Stimulated activated CD4-positive, alpha-beta T cell treated with anti-CD3 and anti-CD28 coated beads, Interleukin-15, amount 100 ng/mL, for 48 hours (primary cell): Measurements from ENCODE around the gene PSME1.
A peak's percentile ranks its signal among the peaks of the same experiment; 100 is the strongest.

ENCODE experiments used
- DNase-seq, 2 donors: peaks; one replicate each; pipeline ENCODE4 v3.0.0-alpha.2; 2020; ENCODE audit warnings: low read depth in 2 of 2

Gene PSME1

GRCh38 chr14:24130380-24130716 lies 5.6 kb upstream of the PSME1 start, which contains the start of gene FITM1:
Gene FITM1, plus strand, starts transcription at chr14:24130659. Its CDS starts 905 bp downstream, at chr14:24131564.
- no peak for DNase-seq

DNA sequence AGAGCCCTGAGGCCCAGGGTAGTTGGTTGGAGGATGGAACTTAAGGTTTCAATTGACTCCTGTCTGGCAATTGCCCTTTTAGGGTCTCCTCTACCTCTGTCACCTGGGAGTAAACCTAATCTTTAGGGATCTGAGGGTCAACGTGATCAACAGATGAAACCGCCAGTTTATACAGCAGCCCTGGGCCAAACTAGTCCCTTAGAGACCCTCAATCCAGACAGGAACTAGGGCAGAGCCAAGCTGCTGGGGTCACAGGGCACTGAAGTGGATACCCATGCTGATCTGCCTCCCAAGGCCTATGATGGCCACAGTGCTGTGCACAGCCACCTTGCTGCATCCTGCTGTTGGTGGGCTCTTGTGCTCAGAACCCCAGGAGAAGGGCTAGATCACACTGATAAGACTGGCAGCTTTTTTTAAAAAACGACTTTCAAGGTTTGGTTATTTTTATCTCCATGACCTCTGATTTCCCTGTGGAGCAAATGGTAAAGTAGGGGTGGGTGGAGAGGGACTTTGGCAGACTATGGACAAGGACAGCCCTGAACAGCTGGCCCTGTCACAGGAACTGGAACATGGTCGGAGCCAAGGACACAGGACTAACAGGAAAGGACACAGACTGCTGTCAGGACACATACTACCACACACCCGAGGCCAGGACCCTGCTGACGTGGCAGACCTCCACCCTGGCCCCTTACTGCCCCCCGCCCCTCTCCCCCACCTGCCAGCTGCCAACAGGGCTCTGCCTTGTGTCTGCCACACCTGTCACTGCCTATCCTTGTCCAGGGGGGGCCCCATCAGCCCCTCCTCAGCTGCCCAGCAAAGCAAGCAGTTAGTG lies 5.1 kb upstream of the PSME1 start:
- DNase-seq, result no peak

DNA sequence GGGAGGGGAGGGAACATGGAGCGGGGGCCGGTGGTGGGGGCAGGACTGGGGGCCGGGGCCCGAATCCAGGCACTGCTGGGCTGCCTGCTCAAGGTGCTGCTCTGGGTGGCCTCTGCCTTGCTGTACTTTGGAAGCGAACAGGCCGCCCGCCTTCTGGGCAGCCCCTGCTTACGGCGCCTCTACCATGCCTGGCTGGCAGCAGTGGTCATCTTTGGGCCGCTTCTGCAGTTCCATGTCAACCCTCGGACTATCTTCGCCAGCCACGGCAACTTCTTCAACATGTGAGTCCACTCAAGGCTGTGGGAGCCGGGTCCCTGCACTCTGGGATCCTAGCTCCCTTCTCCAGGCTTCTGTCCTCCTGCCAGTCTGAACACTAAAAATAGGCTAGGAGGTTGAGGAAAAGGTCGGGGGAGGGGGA lies 4.4 kb upstream of the PSME1 start:
- no peak for DNase-seq

- DNase-seq, result no peak
Observed at GRCh38 chr14:24132061-24132685, 3.8 kb upstream of the PSME1 start.

DNA sequence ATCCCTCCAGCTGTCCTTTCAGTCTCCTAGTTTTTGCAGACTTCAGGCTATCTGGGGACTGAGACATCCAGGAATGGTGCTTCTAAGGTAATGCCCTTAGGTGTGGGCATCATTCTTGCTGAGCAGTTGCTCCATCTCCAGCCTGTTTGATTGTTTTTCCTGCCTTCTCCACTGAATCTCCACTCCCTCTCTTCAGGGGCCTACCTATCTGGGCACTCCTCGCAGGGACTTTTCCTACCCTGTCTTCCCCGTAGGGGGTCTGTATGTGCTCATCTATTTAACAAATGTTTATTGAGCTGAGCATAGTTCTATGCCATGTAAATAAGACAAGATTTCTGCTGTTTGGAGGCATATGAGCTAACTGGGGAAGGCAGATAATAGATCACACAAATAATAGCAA lies 3.0 kb upstream of the PSME1 start:
- DNase-seq, result no peak

DNA sequence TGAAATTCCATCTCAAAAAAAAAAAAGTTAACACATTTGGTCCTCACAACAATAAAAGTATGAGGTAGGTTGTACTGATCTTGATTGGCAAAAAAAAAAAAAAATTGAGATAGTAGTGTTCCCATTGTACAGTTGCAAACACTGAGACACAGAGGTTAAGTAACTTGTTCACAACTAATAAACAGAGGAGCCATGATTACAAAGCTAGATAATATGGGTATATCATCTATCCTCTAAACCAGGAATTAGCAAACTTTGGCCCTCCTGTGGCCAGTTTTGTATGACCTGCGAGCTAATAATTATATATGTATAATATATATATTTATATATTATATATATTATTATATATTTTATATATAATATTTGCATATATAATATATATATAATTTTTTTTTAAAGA lies 2.3 kb upstream of the PSME1 start:
- DNase-seq, result no peak

DNA sequence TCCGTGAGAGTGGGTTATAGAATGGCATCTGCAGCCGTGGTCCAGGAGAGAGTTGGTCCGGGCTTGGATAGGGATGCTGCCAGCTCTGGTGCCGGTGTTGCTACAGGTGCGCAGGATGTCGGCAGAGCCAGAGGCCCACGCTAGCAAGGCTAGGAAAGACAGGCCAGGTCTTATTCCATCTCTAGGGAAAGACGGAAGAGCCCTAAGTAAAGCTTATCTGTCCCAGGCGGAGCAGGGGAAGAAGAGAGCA lies 485 bp upstream of the PSME1 start:
- DNase-seq, result no peak

DNA sequence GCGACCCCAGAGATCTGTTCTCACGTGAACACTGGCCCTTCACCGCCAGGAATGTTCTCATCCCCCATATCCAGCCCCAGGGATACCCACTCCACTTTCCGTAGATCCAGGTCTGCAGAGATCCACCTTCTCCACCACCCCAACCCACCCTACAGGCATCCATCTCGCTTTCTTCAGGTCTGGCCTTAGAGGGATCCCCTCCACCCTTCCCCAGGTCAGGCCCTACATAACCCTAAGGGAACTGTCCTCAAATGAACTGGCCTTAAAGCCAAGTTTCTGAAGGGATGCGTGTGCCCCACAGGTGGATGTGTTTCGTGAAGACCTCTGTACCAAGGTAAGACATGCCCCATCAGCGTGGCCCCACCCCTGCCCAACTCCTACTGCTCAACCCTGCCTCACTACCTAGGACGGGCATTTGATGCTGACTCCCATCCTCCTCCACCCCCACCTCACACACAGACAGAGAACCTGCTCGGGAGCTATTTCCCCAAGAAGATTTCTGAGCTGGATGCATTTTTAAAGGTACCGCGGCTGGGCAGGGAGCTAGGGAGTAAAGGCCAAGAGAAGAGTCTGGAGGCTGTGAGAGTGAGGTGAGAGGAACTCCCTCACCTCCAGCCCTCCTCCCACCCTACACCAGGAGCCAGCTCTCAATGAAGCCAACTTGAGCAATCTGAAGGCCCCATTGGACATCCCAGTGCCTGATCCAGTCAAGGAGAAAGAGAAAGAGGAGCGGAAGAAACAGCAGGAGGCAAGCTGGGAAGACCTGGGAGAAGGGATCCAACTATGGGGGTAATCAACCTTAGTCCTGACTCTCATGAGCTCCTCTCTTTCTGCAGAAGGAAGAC lies 912 bp downstream of the PSME1 start:
- DNase-seq, result no peak

GRCh38 chr14:24137529-24138395 lies 1.8 kb downstream of the PSME1 start:
- no peak for DNase-seq

DNA sequence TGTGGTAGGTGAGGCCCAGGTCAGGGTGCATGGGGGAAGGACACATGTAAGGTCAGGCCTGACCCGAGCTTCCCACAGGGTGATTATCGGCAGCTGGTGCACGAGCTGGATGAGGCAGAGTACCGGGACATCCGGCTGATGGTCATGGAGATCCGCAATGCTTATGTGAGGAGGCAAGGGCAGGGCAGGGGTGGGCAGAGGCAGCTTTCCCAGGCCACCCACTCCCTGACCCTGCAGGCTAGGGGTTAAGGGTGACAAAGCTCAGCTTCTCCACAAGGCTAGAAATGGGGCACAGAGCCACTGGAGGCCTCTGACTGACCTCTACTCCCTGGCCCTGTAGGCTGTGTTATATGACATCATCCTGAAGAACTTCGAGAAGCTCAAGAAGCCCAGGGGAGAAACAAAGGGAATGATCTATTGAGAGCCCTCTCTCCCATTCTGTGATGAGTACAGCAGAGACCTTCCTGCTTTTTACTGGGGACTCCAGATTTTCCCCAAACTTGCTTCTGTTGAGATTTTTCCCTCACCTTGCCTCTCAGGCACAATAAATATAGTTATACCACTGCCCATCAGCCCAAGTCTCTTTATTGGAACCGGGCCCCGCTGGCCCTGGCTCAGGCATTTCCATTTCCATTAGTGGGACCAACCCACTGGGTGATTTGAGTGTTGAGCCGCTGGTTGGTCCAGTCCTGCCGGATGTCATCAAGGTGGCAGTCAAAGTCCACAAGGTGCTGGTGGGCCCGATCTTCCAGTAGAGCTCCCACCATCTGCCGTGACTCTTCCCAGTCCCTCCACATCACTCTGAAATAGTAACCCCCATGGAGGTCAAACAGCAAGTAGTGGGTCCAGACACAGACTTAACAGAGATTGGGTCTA lies 2.6 kb downstream of the PSME1 start:
- no peak for DNase-seq

DNA sequence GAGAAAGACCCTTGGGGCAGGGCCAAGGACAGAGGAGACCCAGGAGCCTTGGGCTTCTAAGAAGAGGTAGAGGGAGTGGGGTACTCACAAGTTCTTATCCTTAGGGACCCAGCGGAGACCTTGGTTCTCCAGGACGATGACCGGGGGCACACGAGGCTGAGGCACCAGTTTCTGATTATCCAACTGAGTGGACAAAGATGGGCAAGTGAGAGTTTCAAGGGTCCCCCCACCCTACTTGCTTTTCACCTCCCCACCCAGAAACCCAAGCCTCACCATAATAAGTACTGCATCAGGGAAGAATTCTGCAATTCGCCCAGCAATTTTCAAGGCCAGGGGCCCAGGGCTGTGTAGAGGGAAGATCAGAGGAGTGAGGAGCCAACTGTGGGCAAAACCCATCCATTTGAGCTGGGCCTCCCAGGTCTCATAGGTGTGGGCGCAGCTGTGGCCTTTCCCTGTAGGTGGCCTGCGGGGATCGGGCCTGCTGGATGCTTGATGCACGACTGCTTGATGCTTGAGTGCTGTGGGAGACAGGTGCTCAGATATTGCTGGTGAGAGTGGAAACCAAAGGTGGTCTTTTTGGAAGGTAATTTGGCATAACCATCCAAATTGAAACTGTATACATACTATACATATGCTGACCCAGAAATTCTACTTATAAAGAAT lies 3.4 kb downstream of the PSME1 start:
- DNase-seq, result no peak

DNA sequence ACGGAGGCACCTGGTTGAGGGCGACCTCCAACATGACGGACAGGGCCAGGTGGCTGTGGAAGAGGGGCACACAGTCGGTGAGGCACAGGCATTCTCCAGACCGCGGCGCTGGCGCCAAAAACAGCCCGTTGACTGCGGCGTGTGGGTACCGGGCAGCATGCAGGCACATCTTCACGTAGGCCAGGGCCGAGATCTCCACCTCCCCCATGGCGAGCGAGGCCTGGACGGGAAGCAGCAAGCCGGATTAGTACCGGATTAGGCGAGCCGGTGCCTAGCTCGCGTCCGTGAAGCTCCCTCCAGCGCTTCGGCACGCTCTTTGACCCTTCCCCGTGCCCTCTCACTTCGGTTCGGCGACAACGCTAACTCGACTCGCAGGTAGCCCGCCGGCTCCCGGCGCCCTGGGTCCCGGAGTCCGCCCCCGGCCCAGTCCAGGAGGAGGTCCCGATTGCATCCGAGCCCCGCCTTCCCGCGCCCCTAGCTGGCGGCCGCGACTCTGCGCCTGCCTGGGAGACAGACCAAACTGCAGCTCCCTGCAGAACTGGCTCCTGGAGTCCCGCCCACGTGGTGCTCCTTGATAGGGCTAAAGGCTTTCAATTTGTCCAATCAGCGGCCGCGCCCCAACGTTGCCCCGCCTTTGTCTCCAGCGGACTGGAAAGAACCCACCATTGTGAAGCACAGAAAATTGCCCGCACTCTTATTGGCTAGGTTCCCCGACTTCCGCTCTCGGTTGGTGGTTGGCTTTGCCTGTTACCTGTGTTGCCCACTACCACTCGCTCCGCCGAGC lies 5.3 kb downstream of the PSME1 start, which contains the start of gene EMC9:
EMC9 (minus strand) TSS at position 495 of the 784 bp plus-strand sequence; CDS start at position 208, 287 bp downstream.
- DNase-seq, result peak; percentile 100

GRCh38 chr14:24143511-24143910 lies 7.5 kb downstream of the PSME1 start:
- no peak for DNase-seq

- DNase-seq, result no peak
Observed at GRCh38 chr14:24144451-24144850, 8.5 kb downstream of the PSME1 start.

GRCh38 chr14:24145219-24145618 lies 9.2 kb downstream of the PSME1 start:
- no peak for DNase-seq

- DNase-seq, result no peak
Observed at GRCh38 chr14:24145690-24146452, 9.9 kb downstream of the PSME1 start.

DNA sequence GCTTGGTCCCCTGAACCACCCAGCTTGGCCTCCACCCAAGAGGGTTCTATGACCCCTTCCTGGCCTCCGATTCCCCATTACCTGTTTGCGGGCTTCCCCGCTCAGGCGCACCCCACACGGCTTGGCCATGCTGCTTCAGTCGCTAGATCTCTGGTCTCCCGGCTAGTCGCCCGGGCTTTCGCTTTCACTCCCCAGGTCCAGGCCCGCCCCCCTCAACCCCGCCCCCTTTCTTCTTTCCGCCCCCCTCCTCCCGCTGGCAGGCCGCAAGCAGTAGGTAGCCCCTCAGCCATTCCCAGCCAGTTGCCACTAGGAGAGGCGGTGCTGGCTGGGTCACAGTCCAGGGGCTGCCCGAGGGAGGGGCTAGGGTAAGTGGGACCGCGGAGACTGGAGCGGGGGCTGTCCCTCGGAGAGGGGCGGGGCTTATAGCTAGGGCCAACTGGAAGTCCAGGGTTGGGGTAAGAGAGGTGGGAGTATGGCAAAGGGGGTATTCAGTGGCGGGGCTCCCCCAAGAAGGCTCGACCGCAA lies 10.5 kb downstream of the PSME1 start, which contains the start of gene PSME2:
PSME2 (minus strand) TSS at position 158 of the 525 bp plus-strand sequence; CDS start at position 129, 29 bp downstream.
- DNase-seq, result peak; percentile 89 to 92
